Keratinocyte (primary cell): ENCODE results near the gene TBXAS1. TPM values are rescaled to one million over a fixed set of nuclear protein-coding genes. Genes with fewer than 3 reads are reported as not detected.

ENCODE experiments used
- DNase-seq: peaks from one replicate; pipeline ENCODE4 v3.0.0-alpha.2; 2011; ENCODE audit warnings: low read depth, missing footprints, low spot score
- FAIRE-seq: peaks from 2 replicates; lab custom pipeline; 2011; peaks lifted over from hg19 to GRCh38; lab: Jason Lieb, UNC
- H2AFZ ChIP-seq: 2 replicates; pipeline ENCODE4 v1.6.0; 2012; ENCODE audit warnings: low read length, control low read depth, inconsistent platforms; ENCODE audit not compliant: control insufficient read depth
- H3K27ac ChIP-seq: 2 replicates; pipeline ENCODE4 v1.5.1; 2011; ENCODE audit warnings: low read length; ENCODE audit not compliant: control insufficient read depth, insufficient read depth
- H3K27me3 ChIP-seq: 3 replicates; pipeline ENCODE4 v1.6.0; 2011; ENCODE audit warnings: low read length; ENCODE audit not compliant: control insufficient read depth, insufficient read depth; ENCODE audit errors: extremely low read depth
- H3K36me3 ChIP-seq, 2 experiments: 2 replicates in 1 of 2; 3 replicates in 1 of 2; pipeline ENCODE4 v1.5.1; 2011; ENCODE audit warnings: low read length in 2 of 2, mild to moderate bottlenecking in 1 of 2; ENCODE audit not compliant: control insufficient read depth in 2 of 2, insufficient read depth in 2 of 2; ENCODE audit errors: extremely low read depth in 1 of 2
- H3K4me1 ChIP-seq: 3 replicates; pipeline ENCODE4 v1.5.1; 2011; ENCODE audit warnings: low read length; ENCODE audit not compliant: control insufficient read depth, insufficient read depth; ENCODE audit errors: extremely low read depth
- H3K4me2 ChIP-seq: 3 replicates; pipeline ENCODE4 v1.6.0; 2011; ENCODE audit warnings: low read depth, low read length; ENCODE audit not compliant: control insufficient read depth, insufficient read depth; ENCODE audit errors: extremely low read depth
- H3K4me3 ChIP-seq, 3 experiments: fragments of 200-600 bp in 1 of 3; sonication (generic) in 1 of 3; 2 replicates in 2 of 3; 3 replicates in 1 of 3; pipeline ENCODE4 v1.5.1; 2011 to 2016; ENCODE audit warnings: low read length in 3 of 3, mild to moderate bottlenecking in 3 of 3, control low read depth in 2 of 3, inconsistent platforms in 1 of 3, low read depth in 1 of 3, mixed read lengths in 1 of 3, mixed run types in 1 of 3, moderate library complexity in 1 of 3; ENCODE audit not compliant: control insufficient read depth in 2 of 3, insufficient read depth in 2 of 3; ENCODE audit errors: extremely low read depth in 1 of 3
- H3K79me2 ChIP-seq: 2 replicates; pipeline ENCODE4 v1.6.0; 2012; ENCODE audit warnings: low read length; ENCODE audit not compliant: control insufficient read depth, insufficient read depth
- H3K9ac ChIP-seq: 3 replicates; pipeline ENCODE4 v1.6.0; 2011; ENCODE audit warnings: low read length; ENCODE audit not compliant: control insufficient read depth, insufficient read depth; ENCODE audit errors: extremely low read depth
- H3K9me1 ChIP-seq: 3 replicates; pipeline ENCODE4 v1.6.0; 2011; ENCODE audit warnings: low read length; ENCODE audit not compliant: control insufficient read depth, insufficient read depth; ENCODE audit errors: extremely low read depth
- H3K9me3 ChIP-seq: 2 replicates; pipeline ENCODE4 v1.5.1; 2012; ENCODE audit warnings: low read depth, low read length; ENCODE audit not compliant: control insufficient read depth
- H4K20me1 ChIP-seq: 3 replicates; pipeline ENCODE4 v1.6.0; 2011; ENCODE audit warnings: low read length; ENCODE audit not compliant: control insufficient read depth, insufficient read depth; ENCODE audit errors: extremely low read depth
- CTCF ChIP-seq, 3 experiments: IDR thresholded peaks in 1 of 3; conservative IDR thresholded peaks in 1 of 3; optimal IDR thresholded peaks in 1 of 3; 2 replicates in 2 of 3; 3 replicates in 1 of 3; pipeline versions ENCODE3 to v1.5.1; 2011; ENCODE audit warnings: low read length in 3 of 3, mild to moderate bottlenecking in 3 of 3, moderate library complexity in 2 of 3, control low read depth in 1 of 3, inconsistent platforms in 1 of 3; ENCODE audit not compliant: insufficient read depth in 2 of 3; ENCODE audit errors: extremely low read depth in 1 of 3
- EZH2 ChIP-seq: IDR thresholded peaks from one replicate; pipeline ENCODE4 v1.6.1; 2012; ENCODE audit warnings: inconsistent platforms, mild to moderate bottlenecking, low read length, moderate library complexity
- dilution Hi-C: fragments of 300-500 bp; cut with MboI; formaldehyde crosslinking; loops from one replicate; pipeline ENCODE4 v1.7.0; 2020; ENCODE audit warnings: low sequenced_read_pairs; ENCODE audit not compliant: extremely low pct_ligation_motif_present
- polyA plus RNA-seq, 5 experiments: library from polyadenylated mRNA; depleted of rRNA in 3 of 5; stranded (reverse) in 3 of 5; stranded (forward) in 1 of 5; unstranded in 1 of 5; fragments of >200 nt; gene quantifications; 1 replicate in 1 of 5; 2 replicates in 3 of 5; 3 replicates in 1 of 5; pipeline versions ENCODE4 v1.2.1 to v1.2.3, GENCODE V29; 2011 to 2012; ENCODE audit warnings: missing spikeins in 2 of 5, low read depth in 1 of 5, low replicate concordance in 1 of 5

The TBXAS1 gene
- polyA plus RNA-seq, 1 donor (not counting 4 experiments of a cell fraction or from before 2014, with no cell fraction given): 2.9 TPM

GRCh38 chr7:140068033-140068432 is 239.0 kb downstream of the TBXAS1 start:
- no peak for DNase-seq
- H3K27ac ChIP-seq: no peak overlapping the region
- H3K36me3 ChIP-seq: no peaks in the 10 kb centered on the region
- no peaks in the 10 kb centered on the region for H3K9me1 ChIP-seq
- H3K79me2 ChIP-seq: no peaks in the 10 kb centered on the region
- no peak overlapping the region for H3K4me3 ChIP-seq
- no peak for FAIRE-seq
- no peak overlapping the region for H3K4me2 ChIP-seq
- H3K9ac ChIP-seq: no peak overlapping the region
- H3K27me3 ChIP-seq: no peaks in the 10 kb centered on the region
- H2AFZ ChIP-seq: no peak overlapping the region
- no peaks in the 10 kb centered on the region for H4K20me1 ChIP-seq
- TF ChIP-seq EZH2 (no peak), CTCF (optimal IDR thresholded peaks at IDR 0.05 in 1 of 3, IDR thresholded peaks at IDR 0.05 in 1 of 3, conservative IDR thresholded peaks at IDR 0.05 in 1 of 3; ENCODE audit: extremely low read depth in 1 of 3, insufficient read depth in 2 of 3, low read length in 3 of 3) (no peak)
- H3K9me3 ChIP-seq: no peaks in the 10 kb centered on the region
- H3K4me1 ChIP-seq: no peaks in the 10 kb centered on the region
- dilution Hi-C loops: no loop called here

- Histone ChIP-seq H3K79me2 (no peaks in the 10 kb centered on the region), H3K9me1 (no peaks in the 10 kb centered on the region), H2AFZ (no peak overlapping the region), H3K4me2 (no peak overlapping the region), H3K27me3 (no peaks in the 10 kb centered on the region), H3K36me3 (no peaks in the 10 kb centered on the region), H3K4me3 (no peak overlapping the region), H3K9me3 (no peaks in the 10 kb centered on the region), H4K20me1 (no peaks in the 10 kb centered on the region), H3K27ac (no peak overlapping the region), H3K9ac (no peak overlapping the region), H3K4me1 (no peaks in the 10 kb centered on the region)
- TF ChIP-seq CTCF (optimal IDR thresholded peaks at IDR 0.05 in 1 of 3, IDR thresholded peaks at IDR 0.05 in 1 of 3, conservative IDR thresholded peaks at IDR 0.05 in 1 of 3; ENCODE audit: extremely low read depth in 1 of 3, insufficient read depth in 2 of 3, low read length in 3 of 3) (no peak), EZH2 (no peak)
- FAIRE-seq: no peak
- dilution Hi-C loops: no loop called here
- no peak for DNase-seq
Observed at GRCh38 chr7:140069298-140069949, 240.4 kb downstream of the TBXAS1 start.

Other genes starting within 250 kb of the TBXAS1 start
- gene HIPK2, start 51.3 kb upstream of the TBXAS1 start, polyA plus RNA-seq: 4.5 to 13.9 TPM (median 5.8 TPM) in 3 replicates
- 66.0 to 73.3 TPM (median 70.5 TPM) in 3 replicates for gene PARP12, start 233.7 kb downstream of the TBXAS1 start, polyA plus RNA-seq